Measurements from ENCODE around the gene ARAP2. TPM values are rescaled to one million over a fixed set of nuclear protein-coding genes. Genes with fewer than 3 reads are reported as not detected.

ARAP2 gene
- total RNA-seq, 2 experiments from 2014 or later: 6.9 to 8.6 TPM

DNA sequence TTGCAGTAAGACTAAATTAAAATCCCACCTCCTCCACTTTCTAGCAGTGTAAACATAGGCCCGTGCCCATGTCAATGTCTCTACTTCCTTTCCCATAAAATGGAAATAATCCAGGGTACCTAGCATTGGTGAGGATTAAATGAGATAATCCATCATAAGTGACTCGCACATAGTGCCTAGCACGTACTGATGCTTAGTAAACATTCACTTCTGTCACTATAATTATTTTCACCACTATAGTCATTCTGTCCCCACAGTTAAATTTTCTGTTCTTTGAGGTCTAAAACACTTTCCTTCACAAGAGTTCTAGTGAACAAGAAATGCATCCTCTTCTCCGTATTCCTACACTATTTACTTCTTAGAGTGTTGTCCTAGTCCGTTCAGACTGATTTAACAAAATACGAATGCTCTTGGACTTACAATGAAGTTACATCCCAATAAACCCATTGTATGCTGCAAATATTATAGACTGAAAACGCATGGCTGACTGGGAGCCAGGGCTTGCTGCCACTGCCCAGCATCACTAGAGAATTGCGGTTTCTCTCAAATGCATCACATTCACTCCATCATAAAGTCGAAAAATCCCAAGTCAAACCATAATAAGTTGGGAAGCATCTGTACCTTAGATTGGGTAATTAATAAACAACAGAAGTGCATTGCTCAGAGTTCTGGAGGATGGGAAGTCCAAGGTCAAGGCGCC lies 10.6 kb downstream of the ARAP2 start:
- intact Hi-C loops (cut with micrococcal nuclease; ENCODE audit: unreplicated experiment): no loop called here
- Histone ChIP-seq H3K36me3 (ENCODE audit: insufficient read depth, low read length) (peaks cover 6% of the 10 kb centered on the region; the same call in 1 of the 2 replicates), H3K4me2 (ENCODE audit: low read length) (no peak overlapping the region), H3K4me3 (ENCODE audit: low read depth, low read length, poor library complexity, severe bottlenecking) (no peak overlapping the region), H3K79me2 (ENCODE audit: insufficient read depth, low read depth, low read length) (no peaks in the 10 kb centered on the region), H2AFZ (ENCODE audit: low read length) (no peak overlapping the region), H3K9me3 (ENCODE audit: low read length) (no peaks in the 10 kb centered on the region), H4K20me1 (ENCODE audit: insufficient read depth, low read length) (0 out of 2 replicates have a peak, but pooled peaks cover 6% of the 10 kb centered on the region), H3K27ac (ENCODE audit: low read depth, low read length, poor library complexity, severe bottlenecking) (no peak overlapping the region), H3K4me1 (ENCODE audit: insufficient read depth, low read length, poor library complexity, severe bottlenecking) (no peaks in the 10 kb centered on the region), H3K9me2 (ENCODE audit: insufficient read depth, low read length) (no peaks in the 10 kb centered on the region)
- TF ChIP-seq EZH2phosphoT487 (IDR thresholded peaks at IDR 0.05; ENCODE audit: borderline replicate concordance, low read depth, low read length) (no peak), CTCF (conservative IDR thresholded peaks at IDR 0.05; ENCODE audit: low read length) (no peak)
- BruUV-seq (replicated peaks): no TSS peak
- ChIA-PET POLR2A (interaction anchor here (0.7 kb wide), 1 partner anchor 9 kb away, joined by 3 read pairs; no protein-coding TSS in a partner anchor), CTCF (ENCODE audit: unreplicated experiment) (no interaction called here)
- DNase-seq (ENCODE audit: low spot score): no peak

DNA sequence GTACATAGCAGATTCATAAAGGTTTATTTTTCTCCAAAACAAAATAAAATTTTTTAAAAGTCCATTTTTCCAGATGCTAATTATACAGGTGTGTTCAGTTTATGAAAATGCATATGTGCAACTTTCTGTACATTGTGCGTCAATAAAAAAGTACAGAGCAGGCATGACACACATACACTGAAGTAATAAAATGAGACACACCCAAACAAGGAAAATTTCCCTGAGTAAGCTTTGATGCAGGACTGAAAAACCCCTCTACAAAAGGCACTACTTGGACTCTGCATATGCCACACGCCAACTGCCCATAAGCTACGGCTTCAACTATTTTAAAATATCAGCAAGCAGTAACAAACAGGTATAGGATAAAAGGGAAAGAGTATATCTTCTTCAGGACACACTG lies 13.8 kb downstream of the ARAP2 start:
- no peak overlapping the region for H3K4me2 ChIP-seq (ENCODE audit: low read length)
- 0 out of 2 replicates have a peak, but pooled peaks cover 6% of the 10 kb centered on the region for H4K20me1 ChIP-seq (ENCODE audit: insufficient read depth, low read length)
- no peaks in the 10 kb centered on the region for H3K9me3 ChIP-seq (ENCODE audit: low read length)
- CTCF ChIA-PET (ENCODE audit: unreplicated experiment): no interaction called here
- BruUV-seq (replicated peaks): no TSS peak
- POLR2A ChIA-PET: interaction anchor here (0.6 kb wide), 1 partner anchor 164 kb away, joined by 3 read pairs; no protein-coding TSS in a partner anchor
- H2AFZ ChIP-seq (ENCODE audit: low read length): no peak overlapping the region
- H3K9me2 ChIP-seq (ENCODE audit: insufficient read depth, low read length): no peaks in the 10 kb centered on the region
- no peaks in the 10 kb centered on the region for H3K36me3 ChIP-seq (ENCODE audit: insufficient read depth, low read length)
- no peak for DNase-seq (ENCODE audit: low spot score)
- no peak overlapping the region for H3K27ac ChIP-seq (ENCODE audit: low read depth, low read length, poor library complexity, severe bottlenecking)
- H3K4me3 ChIP-seq (ENCODE audit: low read depth, low read length, poor library complexity, severe bottlenecking): no peak overlapping the region
- H3K79me2 ChIP-seq (ENCODE audit: insufficient read depth, low read depth, low read length): no peaks in the 10 kb centered on the region
- intact Hi-C loops (cut with micrococcal nuclease; ENCODE audit: unreplicated experiment): no loop called here
- TF ChIP-seq EZH2phosphoT487 (IDR thresholded peaks at IDR 0.05; ENCODE audit: borderline replicate concordance, low read depth, low read length): no peak
- TF ChIP-seq CTCF (conservative IDR thresholded peaks at IDR 0.05; ENCODE audit: low read length): no peak
- no peaks in the 10 kb centered on the region for H3K4me1 ChIP-seq (ENCODE audit: insufficient read depth, low read length, poor library complexity, severe bottlenecking)

DNA sequence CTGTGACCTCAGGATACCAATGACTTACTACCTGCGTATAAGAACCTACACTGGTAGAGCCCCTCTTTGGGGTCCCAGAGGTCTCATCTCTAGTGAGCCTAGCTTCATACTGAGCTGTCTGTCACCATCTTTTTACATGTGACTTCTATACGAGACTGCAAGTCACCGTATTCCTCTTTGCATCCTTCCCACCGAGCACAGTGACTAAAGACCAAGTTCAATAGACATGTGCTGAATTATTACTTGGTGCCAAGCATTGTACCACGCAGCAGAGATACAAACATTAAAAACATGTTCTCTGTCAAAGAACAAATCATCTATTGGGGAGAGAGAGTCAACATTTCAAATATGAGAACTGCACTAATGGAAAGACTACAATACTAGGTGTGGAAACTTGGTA lies 16.4 kb downstream of the ARAP2 start:
- no peaks in the 10 kb centered on the region for H3K36me3 ChIP-seq (ENCODE audit: insufficient read depth, low read length)
- H3K9me2 ChIP-seq (ENCODE audit: insufficient read depth, low read length): no peaks in the 10 kb centered on the region
- TF ChIP-seq CTCF (conservative IDR thresholded peaks at IDR 0.05; ENCODE audit: low read length): no peak
- no peak for TF ChIP-seq EZH2phosphoT487 (IDR thresholded peaks at IDR 0.05; ENCODE audit: borderline replicate concordance, low read depth, low read length)
- intact Hi-C loops (cut with micrococcal nuclease; ENCODE audit: unreplicated experiment): no loop called here
- H3K79me2 ChIP-seq (ENCODE audit: insufficient read depth, low read depth, low read length): peaks cover 2% of the 10 kb centered on the region; the same call in 1 of the 2 replicates
- H3K4me2 ChIP-seq (ENCODE audit: low read length): no peak overlapping the region
- CTCF ChIA-PET (ENCODE audit: unreplicated experiment): no interaction called here
- no peak overlapping the region for H2AFZ ChIP-seq (ENCODE audit: low read length)
- no peak for DNase-seq (ENCODE audit: low spot score)
- H4K20me1 ChIP-seq (ENCODE audit: insufficient read depth, low read length): 0 out of 2 replicates have a peak, but pooled peaks cover 6% of the 10 kb centered on the region
- H3K27ac ChIP-seq (ENCODE audit: low read depth, low read length, poor library complexity, severe bottlenecking): no peak overlapping the region
- H3K4me3 ChIP-seq (ENCODE audit: low read depth, low read length, poor library complexity, severe bottlenecking): no peak overlapping the region
- POLR2A ChIA-PET: interaction anchor here (0.7 kb wide), 1 partner anchor 28 kb away, joined by 5 read pairs; no protein-coding TSS in a partner anchor
- BruUV-seq (replicated peaks): no TSS peak
- H3K9me3 ChIP-seq (ENCODE audit: low read length): no peaks in the 10 kb centered on the region
- no peaks in the 10 kb centered on the region for H3K4me1 ChIP-seq (ENCODE audit: insufficient read depth, low read length, poor library complexity, severe bottlenecking)
